Fibroblast of upper back skin (primary cell): ENCODE results near the gene SIGLEC6.
"Not testable (repeated sequence)": the region's sequence is repeated elsewhere in the genome, so short reads cannot be mapped to it uniquely, and the experiment has no call there.

ENCODE experiments used
- DNase-seq: peaks from one replicate; pipeline ENCODE4 v3.0.0-alpha.2; 2013

SIGLEC6 gene

DNA sequence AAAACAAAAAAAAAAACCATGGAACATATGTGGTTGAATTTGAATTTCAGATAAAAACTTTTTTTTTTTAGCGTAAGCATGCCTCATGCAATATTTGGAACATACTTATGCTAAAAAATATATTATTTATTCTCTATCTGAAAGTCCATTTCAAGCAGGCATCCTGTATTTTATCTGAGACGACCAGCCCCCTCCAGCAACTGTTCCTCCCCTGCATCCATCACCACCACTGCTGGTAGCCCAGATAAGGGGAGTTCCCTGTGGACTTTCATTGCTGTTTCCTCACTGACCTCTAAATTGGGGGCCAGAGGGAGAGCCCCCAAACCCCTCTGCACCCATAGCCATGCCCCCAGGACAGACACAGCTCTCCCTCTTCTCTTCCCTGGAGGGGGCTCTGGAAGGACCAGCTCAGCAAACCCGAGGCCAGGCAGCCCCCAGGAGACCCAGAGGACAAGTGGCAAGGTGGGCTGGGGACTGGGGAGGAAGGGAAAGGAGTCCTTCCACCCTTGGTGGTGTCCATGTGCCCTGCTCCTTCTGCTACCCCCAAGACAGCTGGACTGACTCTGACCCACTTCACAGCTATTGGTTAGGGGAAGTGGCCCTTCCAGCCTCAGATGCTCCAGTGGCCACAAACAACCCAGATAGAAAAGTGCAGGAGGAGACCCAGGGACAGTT, 23.3 kb downstream of the SIGLEC6 start:
- no peak for DNase-seq

DNA sequence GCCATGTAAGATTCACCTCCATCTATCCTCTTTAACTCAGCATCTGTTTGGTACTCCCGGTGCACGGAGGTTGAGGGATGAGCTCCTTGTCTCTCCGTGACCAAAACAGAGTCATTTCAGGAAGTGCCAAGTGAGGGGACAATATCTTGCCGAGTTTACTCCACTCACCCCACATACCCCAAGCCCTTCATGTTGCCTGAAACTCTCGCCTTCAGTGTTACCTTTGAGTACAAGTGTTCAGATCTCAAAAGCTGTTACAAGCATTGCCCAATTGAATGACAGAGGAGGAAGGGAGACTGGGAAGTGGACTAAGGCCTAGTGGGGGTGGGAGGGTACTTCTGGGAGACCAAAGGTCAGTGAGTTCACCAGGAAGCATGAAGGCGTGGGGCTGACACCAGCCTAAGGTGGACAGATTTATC, 23.8 kb downstream of the SIGLEC6 start:
- no peak for DNase-seq

DNA sequence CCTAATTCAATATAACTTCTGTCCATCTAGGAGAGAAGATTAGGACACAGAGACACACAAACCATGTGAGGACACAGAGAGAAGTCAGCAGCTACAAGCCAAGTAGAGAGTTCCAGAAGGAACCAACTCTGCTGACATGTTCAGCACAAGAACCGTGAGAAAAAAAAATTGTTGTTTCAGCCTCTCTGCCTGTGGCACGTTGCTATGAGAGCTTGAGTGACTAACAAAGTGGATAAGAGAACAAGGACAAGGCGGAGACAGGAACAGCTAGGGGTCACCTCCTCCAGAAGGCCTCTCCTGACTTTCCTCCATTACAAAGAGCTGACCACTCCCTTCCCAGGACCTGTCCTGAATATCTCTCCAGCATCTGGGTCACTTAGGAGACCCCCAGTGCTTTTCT, 24.3 kb downstream of the SIGLEC6 start:
- no peak for DNase-seq

DNA sequence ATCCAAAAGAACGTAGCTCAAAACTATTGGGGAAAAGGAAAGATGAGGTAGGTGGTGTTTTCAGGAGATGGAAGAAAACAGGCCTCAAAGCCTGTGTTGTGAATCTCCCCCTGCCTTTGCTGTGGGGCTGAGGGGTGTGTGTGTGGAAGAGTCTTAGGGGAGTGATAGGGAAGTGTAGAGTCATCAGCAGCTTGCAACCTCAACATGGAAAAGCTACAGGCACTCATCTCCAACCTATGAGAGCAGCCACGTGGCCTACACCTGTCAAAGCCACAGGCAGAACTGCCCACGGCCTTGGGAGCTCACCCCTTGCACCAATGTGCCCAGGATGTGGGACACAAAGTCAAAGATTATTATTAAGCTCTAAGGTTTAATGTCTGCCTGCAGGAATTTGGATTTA, 25.6 kb downstream of the SIGLEC6 start:
- no peak for DNase-seq

DNA sequence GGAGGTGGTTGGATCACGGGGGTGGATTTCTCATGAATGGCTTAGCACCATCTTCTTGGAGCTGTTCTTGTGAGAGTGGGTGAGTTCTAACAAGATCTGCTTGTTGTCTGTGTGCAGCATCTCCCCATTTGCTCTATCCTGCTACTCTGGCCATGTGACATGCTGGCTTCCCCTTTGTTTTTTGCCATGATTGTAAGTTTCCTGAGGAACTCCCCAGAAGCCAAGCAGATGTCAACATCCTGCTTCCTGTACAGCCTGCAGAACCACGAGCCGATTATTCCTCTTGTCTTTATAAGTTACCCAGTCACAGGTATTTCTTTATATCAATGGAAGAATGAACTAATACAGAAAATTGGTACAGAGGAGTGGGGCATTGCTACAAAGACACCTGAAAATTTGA, 27.6 kb downstream of the SIGLEC6 start:
- no peak for DNase-seq

DNA sequence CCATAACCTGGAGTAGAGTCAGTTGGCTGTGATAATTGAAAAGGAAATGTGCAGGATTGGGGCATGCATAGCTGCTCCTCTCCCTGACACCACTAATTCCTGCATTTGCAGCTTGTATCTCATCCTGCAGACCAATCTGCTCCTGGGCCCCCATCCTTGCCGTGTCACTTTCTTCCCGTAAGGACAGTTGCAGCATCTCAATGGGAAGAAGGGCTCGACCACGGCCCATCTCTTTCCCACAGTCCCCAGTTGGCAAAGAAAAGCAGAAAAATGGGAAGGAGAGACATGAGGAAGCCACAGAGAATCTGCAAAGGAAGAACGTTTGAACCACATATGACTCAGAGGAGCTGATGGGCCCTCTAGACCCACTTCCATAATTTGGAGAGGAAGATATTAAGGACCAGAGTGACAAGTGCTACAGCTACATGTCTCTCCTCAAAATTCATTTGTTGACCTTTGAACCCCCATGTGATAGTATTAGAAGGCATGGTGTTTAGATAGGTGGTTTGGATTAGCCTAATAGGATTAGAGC, 28.1 kb downstream of the SIGLEC6 start:
- no peak for DNase-seq

DNA sequence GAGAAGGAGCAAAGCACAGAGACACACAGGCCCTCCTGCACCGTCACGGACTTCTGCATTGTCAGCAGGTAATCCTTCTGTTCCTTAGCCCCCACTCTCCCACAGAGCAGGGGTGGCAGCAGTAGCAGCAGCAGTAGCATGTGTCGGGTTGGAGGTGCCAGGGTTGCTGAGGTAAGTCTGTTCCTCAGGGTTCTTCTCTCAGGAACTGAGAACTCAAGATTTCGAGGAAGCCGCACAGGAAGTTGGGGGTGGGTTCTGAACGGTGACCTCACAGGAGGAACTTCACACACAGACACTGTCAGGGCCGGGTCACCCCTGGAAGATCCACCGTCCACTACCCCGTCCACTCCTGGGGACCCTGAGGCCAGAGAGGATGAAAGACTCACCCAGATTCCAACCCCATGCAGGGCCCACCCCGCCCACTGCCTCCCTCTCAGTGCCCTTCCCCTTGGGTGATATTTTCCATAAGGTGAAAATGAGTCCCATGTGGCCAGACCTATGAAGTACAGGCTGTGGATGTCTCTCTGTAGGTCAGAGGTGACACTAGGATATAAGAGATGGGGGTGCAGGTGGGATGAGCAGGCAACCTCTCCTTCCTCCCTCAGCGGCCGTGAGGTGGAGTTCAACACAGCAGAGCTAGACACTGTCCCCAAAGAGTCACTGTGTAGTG, 29.7 kb downstream of the SIGLEC6 start, which contains the start of gene SIGLEC12:
SIGLEC12 (minus strand) TSS at position 207 of the 670 bp plus-strand sequence; CDS start at position 140, 67 bp downstream.
- no peak for DNase-seq

DNA sequence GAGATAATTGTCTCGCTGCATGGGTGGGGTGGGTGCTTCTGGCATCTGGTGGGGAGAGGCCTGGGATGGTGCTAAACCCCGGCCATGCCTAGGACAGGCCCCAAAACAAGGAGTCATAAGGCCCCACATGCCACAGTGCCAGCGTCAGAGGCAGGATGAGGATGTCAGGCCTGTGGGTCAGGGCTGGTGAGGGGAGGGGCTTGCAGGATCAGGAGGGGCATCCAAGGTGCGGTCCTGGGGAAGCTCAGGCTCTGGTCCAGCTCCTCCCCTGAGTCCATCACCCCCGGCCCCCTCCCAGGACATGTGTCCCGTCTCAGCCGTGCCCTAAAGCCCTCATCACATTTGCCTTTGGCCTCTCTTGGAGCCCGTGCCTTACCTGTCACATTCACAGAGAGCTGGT, 30.5 kb downstream of the SIGLEC6 start:
- DNase-seq: not testable (repeated sequence)

DNA sequence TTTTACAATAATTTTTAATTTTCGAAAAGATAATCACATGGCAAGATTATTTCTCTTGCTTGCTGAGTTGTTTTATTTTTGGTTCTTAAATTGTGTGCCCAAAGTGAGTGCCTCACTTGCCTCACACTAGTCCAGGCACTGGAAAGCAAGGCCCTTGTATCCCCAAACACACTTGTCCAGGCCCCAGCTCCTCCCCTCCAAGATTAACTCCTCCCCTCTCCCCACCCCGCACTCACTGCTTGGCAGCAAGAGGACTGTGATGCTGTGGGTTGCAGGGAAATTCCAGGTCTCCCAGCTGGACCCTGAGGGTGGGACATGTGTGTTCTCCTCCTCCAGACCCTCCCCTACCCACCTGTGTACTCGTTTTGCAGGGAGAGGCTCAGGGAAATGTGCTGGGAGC, 33.8 kb downstream of the SIGLEC6 start:
- no peak for DNase-seq

DNA sequence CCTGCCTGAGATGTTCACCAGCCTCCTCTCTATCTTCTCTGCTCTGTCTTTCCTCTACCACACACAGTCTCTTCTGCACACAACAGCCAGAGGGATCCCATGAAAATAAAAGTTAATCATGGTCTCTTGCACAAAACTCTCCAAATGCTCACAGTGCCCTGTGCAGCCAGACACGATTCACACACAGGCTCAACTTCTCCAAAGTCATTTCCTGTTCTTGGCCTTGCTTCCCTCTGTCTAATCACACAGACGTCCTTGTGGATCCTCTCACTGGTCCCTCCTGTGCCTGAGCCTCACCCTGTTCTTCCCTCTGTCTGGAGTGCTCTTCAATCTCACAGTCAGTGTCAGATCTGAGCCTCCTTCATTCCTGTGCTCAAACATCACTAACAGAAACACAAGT, 37.7 kb downstream of the SIGLEC6 start:
- DNase-seq: no peak

DNA sequence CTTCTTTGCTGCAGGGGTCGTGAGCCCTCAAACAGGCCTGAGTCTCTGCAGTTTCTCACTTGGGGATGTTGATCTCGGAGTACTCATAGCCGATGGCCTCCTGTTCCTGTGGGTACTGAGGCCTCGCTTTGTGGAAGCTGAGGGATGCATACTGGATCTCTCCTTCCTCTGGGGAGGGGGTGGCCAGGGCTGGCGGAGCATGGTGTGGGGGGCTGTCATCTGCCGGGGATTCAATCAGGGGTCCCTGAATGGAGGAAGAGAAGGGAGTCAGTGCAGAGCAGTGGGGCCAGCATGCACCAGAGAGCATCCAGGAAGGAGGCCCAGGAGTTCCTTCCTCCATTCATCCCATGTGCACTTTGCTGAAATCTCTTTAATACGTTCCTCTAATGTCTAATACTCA, 39.9 kb downstream of the SIGLEC6 start:
- DNase-seq: no peak

DNA sequence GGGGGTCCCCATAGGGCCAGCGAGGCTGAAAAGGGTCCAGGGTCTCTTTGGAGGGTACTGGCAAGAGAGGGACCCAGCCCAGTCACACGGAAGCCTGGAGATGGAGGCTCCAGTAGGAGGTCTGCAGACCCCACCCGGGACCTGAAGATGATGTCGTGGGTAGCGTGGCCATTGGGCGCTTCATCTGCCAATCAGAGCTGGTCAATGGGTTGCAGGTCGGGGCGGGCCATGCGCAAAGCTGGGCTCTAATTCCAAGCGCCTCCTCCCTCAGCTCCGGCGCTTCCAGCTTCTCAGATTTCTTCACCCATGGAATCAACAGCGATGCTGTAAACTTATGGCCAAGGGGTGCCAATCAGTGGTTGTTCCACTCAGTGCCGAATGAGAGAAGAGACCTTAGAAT, 40.8 kb downstream of the SIGLEC6 start:
- no peak for DNase-seq

DNA sequence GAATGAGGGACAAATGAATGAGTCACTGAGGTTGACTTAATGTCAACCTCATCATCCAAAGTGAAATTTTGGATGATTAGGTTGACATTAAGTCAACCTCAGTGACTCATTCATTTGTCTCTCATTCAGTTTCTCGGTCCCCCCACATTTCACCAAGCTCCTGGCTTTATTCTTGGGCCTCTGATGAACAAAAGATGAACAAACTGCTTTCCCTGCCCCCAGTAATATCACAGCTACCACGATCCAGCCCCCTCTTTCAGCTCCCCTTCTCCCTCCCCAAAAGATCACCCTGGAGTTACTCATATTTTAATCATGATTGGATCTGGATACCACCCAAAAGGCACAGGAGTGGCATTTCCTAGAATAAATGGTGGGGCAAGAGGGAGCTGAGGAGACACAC, 42.4 kb downstream of the SIGLEC6 start:
- no peak for DNase-seq

DNA sequence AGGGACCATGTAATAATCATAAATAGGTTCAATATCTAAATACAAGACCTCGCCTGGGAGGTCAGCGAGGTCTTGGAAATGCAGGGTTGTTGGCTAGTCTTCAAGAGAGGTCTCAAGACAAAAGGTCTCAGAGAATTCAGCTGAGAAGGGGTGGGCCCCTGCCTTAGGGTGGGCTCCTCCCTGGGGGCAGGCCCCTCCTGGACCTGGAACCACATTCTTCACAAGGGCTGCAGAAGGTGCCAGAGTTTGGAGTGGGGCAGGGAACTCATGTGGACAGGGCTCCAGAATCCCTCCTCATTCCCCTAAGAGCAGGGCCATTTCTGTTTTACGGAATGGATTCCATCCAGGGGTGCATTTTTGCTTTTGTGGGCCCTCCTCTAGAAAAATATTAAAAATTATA, 43.0 kb downstream of the SIGLEC6 start:
- no peak for DNase-seq

DNA sequence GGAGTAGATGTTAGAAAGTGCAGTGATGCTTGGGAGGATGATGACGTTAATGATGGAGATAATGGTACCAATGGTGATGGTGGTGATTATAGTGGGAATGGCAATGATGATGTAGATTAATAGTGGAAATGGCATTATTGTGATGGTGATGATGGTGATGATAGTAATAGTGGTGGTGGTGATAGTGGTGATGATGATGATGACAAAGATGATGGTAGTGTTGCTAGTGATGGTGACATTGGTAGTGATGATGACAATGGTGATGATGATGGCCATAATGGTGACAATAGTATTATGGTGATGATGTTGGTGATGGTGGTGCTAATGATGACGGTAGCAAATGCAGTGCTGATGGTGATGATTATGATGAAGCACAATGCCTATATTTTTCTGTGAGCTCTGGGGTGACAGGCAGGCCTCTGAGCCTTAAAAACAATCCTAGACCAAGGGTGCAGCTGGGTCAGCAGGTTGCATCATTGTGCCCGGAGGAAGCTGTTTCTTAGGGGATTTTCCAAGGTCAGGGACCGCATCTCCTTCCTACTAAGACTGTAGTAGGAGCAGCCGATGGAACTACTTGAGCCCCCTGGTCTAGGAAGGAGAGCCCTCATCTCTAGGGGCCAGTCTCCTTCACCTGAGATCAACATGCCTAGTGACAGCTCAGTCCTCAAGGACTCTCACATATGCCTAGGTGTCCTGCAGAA, 45.4 kb downstream of the SIGLEC6 start:
- DNase-seq: no peak

DNA sequence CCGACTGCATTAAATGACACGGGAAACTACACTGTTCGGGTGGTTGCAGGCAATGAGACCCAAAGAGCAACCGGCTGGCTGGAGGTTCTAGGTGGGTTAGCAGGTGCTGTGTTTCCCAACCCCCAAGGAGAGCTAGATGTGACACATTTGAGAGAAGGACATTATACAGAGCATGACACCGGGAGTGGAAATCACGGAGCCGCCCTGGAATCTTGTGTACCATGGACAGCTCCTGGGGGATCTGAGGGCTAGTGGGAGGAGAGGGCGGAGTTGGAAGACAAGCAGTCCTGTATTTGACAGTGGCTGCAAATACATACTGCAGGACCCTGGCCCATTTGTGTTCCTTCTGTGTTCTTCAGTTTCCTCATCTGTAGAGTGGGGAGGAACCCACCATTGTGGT, 50.9 kb downstream of the SIGLEC6 start:
- DNase-seq: no peak

DNA sequence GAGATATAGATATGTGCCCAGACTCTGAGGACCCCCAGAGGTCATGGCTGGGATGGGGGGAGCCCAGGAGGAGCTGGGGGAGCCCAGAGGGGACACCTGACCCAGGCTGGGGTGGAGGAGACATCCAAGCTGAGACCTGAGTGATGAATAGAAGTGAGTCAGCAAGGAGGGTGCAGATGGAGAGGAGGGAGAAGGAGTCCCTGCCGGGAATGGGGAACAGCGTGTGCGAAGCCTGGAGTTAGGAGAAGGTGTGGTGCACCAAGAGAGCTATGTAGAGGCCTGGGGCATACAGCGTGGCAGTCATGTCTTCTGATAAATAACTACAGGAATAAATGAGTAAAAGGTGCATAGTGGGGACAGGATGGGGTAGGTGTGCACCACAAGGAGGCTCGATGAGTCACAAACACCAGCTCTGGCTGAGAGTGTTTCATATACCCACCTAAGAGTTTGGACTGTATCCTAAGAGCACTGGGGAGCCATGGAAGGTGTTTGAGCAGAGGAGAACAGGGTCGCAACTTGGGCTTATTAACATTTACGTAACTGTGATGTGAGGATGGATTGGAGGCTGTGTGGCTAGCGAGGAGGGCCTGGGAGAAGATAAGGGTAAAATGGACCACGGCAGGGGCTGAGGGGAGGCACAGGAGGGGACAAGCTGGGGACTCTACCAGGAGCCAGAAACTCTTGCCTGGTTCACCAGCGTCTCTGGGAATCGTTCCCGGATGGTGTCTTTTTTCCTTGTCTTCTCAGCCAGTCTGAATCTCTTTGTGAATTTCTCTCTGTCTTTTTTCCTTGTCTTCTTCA, 51.7 kb downstream of the SIGLEC6 start:
- no peak for DNase-seq

DNA sequence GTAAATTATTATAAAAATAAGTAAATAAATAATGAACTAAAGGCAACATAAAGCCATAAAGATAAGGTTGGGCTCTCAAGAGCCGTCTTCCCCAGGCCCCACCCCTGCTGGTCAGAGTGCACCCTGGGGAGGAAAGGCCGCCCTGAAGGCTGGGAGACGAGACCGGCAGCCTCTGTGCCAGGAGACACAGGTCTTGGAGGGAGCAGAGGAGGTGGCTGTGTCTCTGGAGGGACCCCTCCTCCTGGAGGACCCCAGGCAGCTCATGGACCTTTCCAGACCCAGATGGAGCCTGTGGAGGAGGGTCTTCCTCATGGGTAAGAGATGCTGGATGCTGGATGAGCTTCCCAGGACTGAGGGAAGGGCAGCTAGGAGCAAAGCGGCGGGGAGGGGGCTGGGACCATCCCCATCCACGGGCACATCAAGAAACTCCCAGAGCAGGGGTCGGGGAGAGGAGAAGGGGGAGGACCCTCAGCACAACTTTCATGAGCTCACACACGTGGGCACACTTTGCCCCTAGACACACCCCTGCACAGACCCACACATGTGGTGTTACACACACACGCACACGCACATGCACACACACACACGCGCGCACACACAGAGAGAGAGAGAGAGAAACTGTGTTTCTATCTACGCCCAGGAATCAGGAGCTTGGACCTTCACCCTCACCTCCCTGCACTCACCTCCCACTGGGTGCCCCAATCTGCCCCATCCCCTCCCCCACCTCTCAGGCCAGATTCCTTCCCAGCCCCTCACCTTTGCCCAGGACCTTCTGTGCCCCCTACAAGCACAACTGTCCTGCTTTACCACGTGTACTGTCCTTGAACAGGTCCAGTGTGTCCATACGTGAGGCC, 52.9 kb downstream of the SIGLEC6 start, which contains the start of gene CEACAM18:
CEACAM18 (plus strand) TSS at position 159 of the 854 bp plus-strand sequence.
- no peak for DNase-seq

DNA sequence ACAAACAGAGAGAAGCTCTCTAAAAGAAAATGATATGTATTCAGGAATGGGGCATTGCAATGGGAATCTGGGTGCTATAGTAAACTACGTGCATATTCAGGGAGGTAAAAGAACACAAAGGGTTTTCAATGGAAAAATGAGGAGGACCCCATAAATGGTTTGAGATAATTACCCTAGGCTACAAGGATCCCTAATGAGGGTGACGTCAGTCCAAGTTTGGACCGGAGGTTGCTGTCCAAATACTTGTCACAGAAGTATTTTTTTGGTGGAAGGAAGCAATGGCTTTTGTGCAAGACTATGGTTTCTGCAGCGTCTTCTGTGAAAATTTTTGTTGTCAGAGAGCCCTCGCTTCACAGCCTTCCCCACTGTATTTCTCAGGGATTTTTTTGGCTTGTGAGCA, 54.1 kb downstream of the SIGLEC6 start:
- DNase-seq: no peak

DNA sequence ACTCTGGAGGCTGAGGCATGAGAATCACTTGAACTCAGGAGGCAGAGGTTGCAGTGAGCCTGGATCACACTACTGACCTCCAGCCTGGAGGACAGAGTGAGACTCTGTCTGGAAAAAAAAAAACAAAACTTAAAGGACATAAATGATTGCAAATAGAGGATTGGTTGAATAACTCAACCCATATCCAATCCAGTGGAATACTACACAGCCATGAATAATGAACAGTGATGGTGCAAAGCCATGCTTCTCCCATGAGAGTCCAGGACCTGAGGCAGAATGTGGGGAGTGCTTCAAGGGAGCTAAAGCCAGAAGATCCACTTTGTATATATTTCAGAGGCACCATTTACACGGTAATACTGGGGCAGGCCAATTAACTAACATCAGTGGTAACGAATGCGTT, 55.3 kb downstream of the SIGLEC6 start:
- DNase-seq: no peak

DNA sequence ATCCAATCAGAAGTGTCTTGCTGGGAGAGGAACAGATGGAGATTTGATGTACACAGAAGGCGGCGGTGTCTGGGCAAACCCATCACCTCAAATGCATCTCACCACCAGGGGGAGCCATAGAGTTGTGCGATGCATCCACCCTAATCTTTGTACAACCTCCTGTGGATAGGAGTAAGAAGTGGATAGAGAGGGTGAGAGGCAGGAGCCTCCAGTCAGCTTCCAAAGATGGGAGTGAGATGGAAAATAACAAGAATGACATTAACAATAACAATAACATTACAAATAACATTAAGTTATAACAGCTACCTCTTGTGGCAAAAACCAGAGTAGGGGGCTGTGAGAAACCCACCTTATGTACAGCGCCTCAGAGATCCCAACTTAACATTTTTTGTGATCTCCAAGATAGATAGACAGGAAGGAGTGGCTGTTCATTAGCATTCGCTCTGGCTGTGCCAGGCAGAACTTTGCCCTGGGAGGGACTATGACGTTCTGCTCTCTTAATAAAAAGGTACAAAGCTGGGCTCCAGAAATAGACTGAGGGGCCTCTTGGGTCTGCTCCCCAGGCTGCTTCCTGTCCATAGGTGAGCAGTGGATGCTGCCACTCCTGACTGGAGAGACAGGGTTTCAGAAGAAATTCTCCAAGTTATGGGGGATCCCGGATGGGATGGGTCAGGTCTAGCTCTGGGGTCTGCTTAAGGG, 58.3 kb downstream of the SIGLEC6 start:
- DNase-seq: peak; percentile 56
